Neutrophil (primary cell): ENCODE measurements around the gene HIGD2B.
"Not testable (repeated sequence)": the region's sequence is repeated elsewhere in the genome, so short reads cannot be mapped to it uniquely, and the experiment has no call there.

Source experiments
- H3K27ac ChIP-seq: fragments of 200-600 bp; sonication (generic); 2 replicates; pipeline ENCODE4 v1.5.1; 2016; ENCODE audit warnings: mild to moderate bottlenecking, moderate library complexity
- H3K27me3 ChIP-seq: fragments of 200-600 bp; sonication (generic); 2 replicates; pipeline ENCODE4 v1.6.0; 2016; ENCODE audit warnings: mild to moderate bottlenecking
- H3K36me3 ChIP-seq: fragments of 200-600 bp; sonication (generic); 2 replicates; pipeline ENCODE4 v1.5.1; 2017
- H3K4me1 ChIP-seq, 2 experiments: fragments of 200-600 bp in 1 of 2; sonication (generic) in 1 of 2; 1 replicate in 1 of 2; 2 replicates in 1 of 2; pipeline versions ENCODE4 v1.5.1 to v1.6.1; 2013 to 2016; ENCODE audit warnings: low read depth in 1 of 2, low read length in 1 of 2, mild to moderate bottlenecking in 1 of 2, moderate library complexity in 1 of 2; ENCODE audit not compliant: control insufficient read depth in 1 of 2, insufficient read depth in 1 of 2
- H3K4me3 ChIP-seq, 2 experiments: fragments of 200-600 bp in 1 of 2; sonication (generic) in 1 of 2; 1 replicate in 1 of 2; 2 replicates in 1 of 2; pipeline ENCODE4 v1.5.1; 2013 to 2016; ENCODE audit warnings: low read depth in 1 of 2, low read length in 1 of 2, mild to moderate bottlenecking in 1 of 2, moderate library complexity in 1 of 2
- H3K9me3 ChIP-seq: fragments of 200-600 bp; sonication (generic); 2 replicates; pipeline ENCODE4 v1.5.1; 2016

HIGD2B gene

DNA sequence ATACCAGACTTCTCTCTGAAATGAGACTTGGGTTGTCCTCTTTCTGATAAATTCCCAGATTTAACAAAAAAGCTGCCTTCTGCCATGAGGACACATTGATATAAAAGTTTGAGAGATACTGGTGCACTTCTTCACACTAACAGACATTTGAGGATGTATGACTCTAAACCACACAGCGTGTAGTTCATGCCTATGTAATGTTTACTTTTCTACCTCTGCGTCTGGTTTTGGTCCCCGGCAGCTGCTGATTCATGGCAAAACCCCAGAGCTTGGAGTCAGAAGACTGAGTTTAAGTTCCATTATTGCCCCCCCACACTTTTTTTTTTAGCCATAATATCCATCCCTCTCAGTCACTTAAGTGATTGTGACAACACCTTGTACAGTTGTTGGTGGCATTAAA is 30.0 kb downstream of the HIGD2B start:
- not testable (repeated sequence) for H3K4me1 ChIP-seq, H3K4me3 ChIP-seq, H3K9me3 ChIP-seq, H3K27ac ChIP-seq, H3K27me3 ChIP-seq, H3K36me3 ChIP-seq

DNA sequence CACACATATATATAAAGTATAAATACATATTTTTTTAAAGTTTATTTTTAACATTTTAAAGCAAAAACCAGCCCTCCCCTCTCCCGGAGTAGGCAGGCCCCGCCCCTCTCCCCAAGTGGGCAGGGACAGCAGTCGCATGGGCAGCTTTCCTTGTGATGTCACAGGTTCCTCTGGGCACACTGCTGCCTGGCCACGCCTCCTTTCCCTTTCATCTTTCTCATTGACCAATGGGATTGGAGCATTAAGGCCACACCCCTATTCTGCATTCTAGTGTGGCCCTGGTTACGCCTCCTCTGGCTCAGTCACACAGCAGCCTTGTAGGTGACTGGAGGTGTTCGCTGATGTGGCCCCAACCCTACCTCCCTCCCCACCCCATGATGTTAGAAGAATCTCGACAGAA is 31.6 kb downstream of the HIGD2B start, which contains the start of gene GOLGA6B:
TSS of gene GOLGA6B (plus strand) at position 301 of the 400 bp plus-strand sequence. CDS start at position 342, 41 bp downstream.
- H3K4me3 ChIP-seq, H3K4me1 ChIP-seq, H3K9me3 ChIP-seq, H3K27ac ChIP-seq, H3K27me3 ChIP-seq, H3K36me3 ChIP-seq: not testable (repeated sequence)

- not testable (repeated sequence) for H3K36me3 ChIP-seq, H3K4me3 ChIP-seq, H3K27ac ChIP-seq
These were observed 37.2 kb downstream of the HIGD2B start for GRCh38 chr15:72648631-72649253.

DNA sequence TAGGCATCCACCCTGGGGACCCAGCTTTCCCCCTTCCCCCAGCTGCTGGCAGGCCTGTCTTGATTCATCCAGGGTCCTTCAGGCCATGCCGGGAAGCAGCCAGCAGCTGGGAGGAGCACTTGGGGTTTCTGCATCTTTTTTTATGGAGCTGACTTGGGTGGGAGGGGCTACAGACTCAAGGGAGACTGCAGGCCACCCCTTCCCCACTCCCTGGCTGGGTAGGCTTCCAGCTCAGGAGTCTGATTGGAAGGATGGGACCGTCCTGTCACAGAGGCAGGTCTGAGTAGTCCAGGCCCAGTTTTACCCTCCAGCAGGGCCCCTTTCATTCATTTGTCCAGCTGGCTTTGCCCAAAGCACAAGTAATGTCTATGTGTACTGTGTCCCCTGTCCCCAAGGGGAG is 43.7 kb downstream of the HIGD2B start:
- H3K27me3 ChIP-seq, H3K9me3 ChIP-seq, H3K4me1 ChIP-seq, H3K4me3 ChIP-seq, H3K27ac ChIP-seq, H3K36me3 ChIP-seq: not testable (repeated sequence)

More at GRCh38 chr15:72648631-72649253, 37.2 kb downstream of the HIGD2B start:
- not testable (repeated sequence) for H3K9me3 ChIP-seq, H3K27me3 ChIP-seq, H3K4me1 ChIP-seq

DNA sequence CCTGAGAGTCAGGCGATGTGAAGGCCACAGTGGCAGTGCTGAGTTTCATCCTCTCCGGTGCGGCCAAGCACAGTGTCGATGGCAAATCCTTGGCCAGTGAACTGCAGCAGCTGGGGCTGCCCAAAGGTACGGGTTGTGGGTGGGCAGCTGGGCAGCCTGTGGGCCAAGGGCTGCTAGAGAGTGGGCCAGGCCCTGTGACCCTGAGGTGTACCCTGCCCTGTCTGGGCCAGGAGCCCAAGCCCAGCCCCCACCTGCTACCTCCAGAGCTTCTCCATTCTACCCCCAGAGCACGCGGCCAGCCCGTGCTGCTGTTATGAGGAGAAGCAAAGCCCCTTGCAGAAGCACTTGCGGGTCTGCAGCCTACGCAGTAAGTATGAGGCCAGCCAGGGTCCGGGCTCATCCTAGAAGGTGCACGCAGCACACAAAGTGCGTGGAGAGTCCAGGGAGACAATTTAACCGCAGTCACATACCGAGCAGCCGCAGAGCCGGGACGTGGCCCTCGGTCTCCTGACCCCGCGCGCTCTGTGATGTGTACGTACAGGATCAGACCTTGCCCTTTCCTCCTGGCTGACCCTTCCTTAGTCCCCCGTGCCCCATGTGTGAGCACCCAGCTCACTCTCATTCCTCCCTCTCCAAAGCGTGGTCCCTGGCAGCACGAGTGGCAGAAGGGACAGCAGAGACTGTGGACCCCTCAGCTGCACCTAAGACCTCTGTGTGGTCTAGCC is 46.1 kb downstream of the HIGD2B start:
- not testable (repeated sequence) for H3K4me3 ChIP-seq, H3K27ac ChIP-seq, H3K9me3 ChIP-seq, H3K36me3 ChIP-seq, H3K4me1 ChIP-seq, H3K27me3 ChIP-seq

DNA sequence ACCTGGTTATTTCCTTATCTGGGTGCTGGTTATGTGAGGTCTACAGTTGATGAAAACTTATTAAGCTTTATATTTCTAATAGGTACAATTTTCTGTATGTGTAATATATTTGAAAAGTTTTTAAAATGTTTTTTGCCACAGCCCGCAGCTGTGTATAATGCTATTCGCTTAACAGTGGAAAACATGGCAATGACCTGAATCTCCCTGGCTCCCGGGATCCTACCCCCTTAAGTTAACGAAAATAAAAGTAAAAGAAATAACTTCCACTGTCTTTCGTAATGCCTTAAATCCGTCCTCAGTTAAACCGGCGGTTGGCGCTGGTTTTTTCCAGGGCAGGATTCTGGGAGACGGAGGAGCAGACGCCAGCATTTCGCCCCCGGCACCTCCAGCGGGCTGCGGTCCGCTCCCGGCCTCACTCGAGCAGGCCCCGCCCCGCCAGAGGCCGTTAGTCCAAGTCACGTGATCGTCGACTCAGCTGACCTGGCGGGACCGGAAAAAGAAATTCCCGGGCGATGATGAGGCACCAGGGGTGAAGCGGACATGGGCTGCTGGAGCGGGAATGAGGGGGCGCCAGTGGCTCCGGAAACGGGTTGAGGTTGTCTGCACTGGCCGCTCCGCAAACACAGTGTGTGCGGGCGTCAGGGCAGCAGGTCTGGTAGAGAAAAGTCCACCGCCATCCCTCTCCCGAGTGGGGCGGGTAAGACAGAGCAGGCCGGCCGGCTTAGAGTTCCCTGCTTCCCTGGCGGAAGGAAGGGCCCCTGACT is 49.3 kb downstream of the HIGD2B start:
- not testable (repeated sequence) for H3K27me3 ChIP-seq, H3K27ac ChIP-seq, H3K4me1 ChIP-seq, H3K36me3 ChIP-seq, H3K9me3 ChIP-seq
- H3K4me3 ChIP-seq: peak overlapping the region in 1 of 2 experiments; percentile 38

GRCh38 chr15:72629068-72629570 is 56.9 kb downstream of the HIGD2B start:
- not testable (repeated sequence) for H3K4me3 ChIP-seq, H3K36me3 ChIP-seq, H3K4me1 ChIP-seq, H3K27ac ChIP-seq, H3K27me3 ChIP-seq, H3K9me3 ChIP-seq

GRCh38 chr15:72628249-72629067 is 57.5 kb downstream of the HIGD2B start:
- not testable (repeated sequence) for H3K27me3 ChIP-seq, H3K4me1 ChIP-seq, H3K9me3 ChIP-seq, H3K4me3 ChIP-seq, H3K36me3 ChIP-seq, H3K27ac ChIP-seq

GRCh38 chr15:72626153-72626552 is 59.8 kb downstream of the HIGD2B start:
- H3K4me1 ChIP-seq, H3K9me3 ChIP-seq, H3K27me3 ChIP-seq, H3K27ac ChIP-seq, H3K36me3 ChIP-seq, H3K4me3 ChIP-seq: not testable (repeated sequence)
